ENCODE results near the gene TMEM52. TPM values are rescaled to one million over a fixed set of nuclear protein-coding genes. Genes with fewer than 3 reads are reported as not detected.
"Not testable (repeated sequence)": the region's sequence is repeated elsewhere in the genome, so short reads cannot be mapped to it uniquely, and the experiment has no call there.

TMEM52 gene
- total RNA-seq, 6 experiments from 2014 or later = 0.21 to 0.38 (median 0.25) TPM; not detected in 3

- Mint-ChIP-seq H3K4me1 (ENCODE audit: low read depth) (peaks cover 48% of the 10 kb centered on the region), H3K4me3 (peak within 1 kb of the TSS; percentile 95), H3K9me3 (no peaks in the 10 kb centered on the region), H3K27me3 (ENCODE audit: insufficient read depth) (peaks cover 5% of the 10 kb centered on the region), H3K36me3 (ENCODE audit: low read depth) (peaks cover 22% of the 10 kb centered on the region), H3K27ac (peak within 1 kb of the TSS; percentile 86)
- DNase-seq = peak; percentile 74
- TF ChIP-seq CTCF (IDR thresholded peaks at IDR 0.05) = no peak
Observed at GRCh38 chr1:1890506-1891348, 28.4 kb downstream of the TMEM52 start, which contains the start of gene GNB1. Gene GNB1 (minus strand): TSS chr1:1891087. CDS start chr1:1825453, 65,634 bp downstream.

GRCh38 chr1:1889847-1890505 is 29.1 kb downstream of the TMEM52 start:
- no peaks in the 10 kb centered on the region for H3K9me3 Mint-ChIP-seq
- H3K36me3 Mint-ChIP-seq (ENCODE audit: low read depth) = peaks cover 22% of the 10 kb centered on the region
- TF ChIP-seq CTCF (IDR thresholded peaks at IDR 0.05) = no peak
- H3K4me1 Mint-ChIP-seq (ENCODE audit: low read depth) = peaks cover 47% of the 10 kb centered on the region
- H3K4me3 Mint-ChIP-seq = peak overlapping the region; percentile 95
- peaks cover 3% of the 10 kb centered on the region for H3K27me3 Mint-ChIP-seq (ENCODE audit: insufficient read depth)
- H3K27ac Mint-ChIP-seq = peak overlapping the region; percentile 86
- peak; percentile 33 for DNase-seq

GRCh38 chr1:1889090-1889750 is 29.9 kb downstream of the TMEM52 start:
- Mint-ChIP-seq H3K36me3 (ENCODE audit: low read depth) (peaks cover 22% of the 10 kb centered on the region), H3K27ac (peak overlapping the region; percentile 86), H3K4me1 (ENCODE audit: low read depth) (peaks cover 42% of the 10 kb centered on the region), H3K27me3 (ENCODE audit: insufficient read depth) (peaks cover 1% of the 10 kb centered on the region), H3K9me3 (no peaks in the 10 kb centered on the region), H3K4me3 (peak overlapping the region; percentile 95)
- no peak for TF ChIP-seq CTCF (IDR thresholded peaks at IDR 0.05)
- DNase-seq = no peak

- H3K27me3 Mint-ChIP-seq (ENCODE audit: insufficient read depth); H3K9me3 Mint-ChIP-seq; DNase-seq: not testable (repeated sequence)
- H3K4me3 Mint-ChIP-seq = peak overlapping the region; percentile 32; the same call in 1 of the 2 replicates
- peak overlapping the region; percentile 84 for H3K27ac Mint-ChIP-seq
- peaks cover 70% of the 10 kb centered on the region for H3K4me1 Mint-ChIP-seq (ENCODE audit: low read depth)
- peaks cover 17% of the 10 kb centered on the region for H3K36me3 Mint-ChIP-seq (ENCODE audit: low read depth)
Observed at GRCh38 chr1:1883890-1884289, 35.2 kb downstream of the TMEM52 start.

GRCh38 chr1:1883092-1883873 is 35.8 kb downstream of the TMEM52 start:
- Mint-ChIP-seq H3K36me3 (ENCODE audit: low read depth) (peaks cover 20% of the 10 kb centered on the region), H3K4me3 (peak overlapping the region; percentile 32), H3K27me3 (ENCODE audit: insufficient read depth) (no peaks in the 10 kb centered on the region; the same call in none of the 2 replicates), H3K4me1 (ENCODE audit: low read depth) (peaks cover 70% of the 10 kb centered on the region), H3K9me3 (no peaks in the 10 kb centered on the region), H3K27ac (peak overlapping the region; percentile 84)
- TF ChIP-seq CTCF (IDR thresholded peaks at IDR 0.05) = no peak
- DNase-seq = no peak
